H7 (cell line): ENCODE data around the gene ADRB1. TPM values are rescaled to one million over a fixed set of nuclear protein-coding genes. Genes with fewer than 3 reads are reported as not detected.

ENCODE experiments used
- DNase-seq: peaks from one replicate; pipeline ENCODE4 v3.0.0; 2012
- H3K27me3 ChIP-seq: 2 replicates; pipeline ENCODE4 v1.6.0; 2011; ENCODE audit warnings: mild to moderate bottlenecking, low read length; ENCODE audit not compliant: control insufficient read depth, insufficient read depth
- H3K36me3 ChIP-seq: replicated peaks from 2 replicates; pipeline ENCODE4 v1.5.1; 2011; ENCODE audit warnings: low read length; ENCODE audit not compliant: control insufficient read depth, insufficient read depth
- H3K4me3 ChIP-seq: 2 replicates; pipeline ENCODE4 v1.5.1; 2011; ENCODE audit warnings: low read depth, mild to moderate bottlenecking, control low read depth, low read length, moderate library complexity; ENCODE audit not compliant: insufficient read depth
- total RNA-seq: library from RNA; depleted of rRNA; stranded (reverse); fragments of >200 nt; shearing (Covaris generic); gene quantifications from 2 replicates; pipeline ENCODE4 v1.2.3, GENCODE V29; 2014; rRNA removed

Gene ADRB1
- total RNA-seq: 0.24 TPM in 1 of 2 replicates, not detected in the other

- Histone ChIP-seq H3K27me3 (peaks cover 66% of the 10 kb centered on the region), H3K36me3 (no peaks in the 10 kb centered on the region), H3K4me3 (peak within 1 kb of the TSS; percentile 39)
- DNase-seq: peak; percentile 91
Observed at GRCh38 chr10:114043532-114044246, at the start of gene ADRB1. ADRB1 (plus strand) TSS chr10:114043866; CDS start chr10:114044133, 267 bp downstream.

GRCh38 chr10:113995201-113995600 lies 48.5 kb upstream of the ADRB1 start:
- no peak for DNase-seq
- Histone ChIP-seq H3K36me3 (no peaks in the 10 kb centered on the region), H3K4me3 (no peak overlapping the region), H3K27me3 (no peaks in the 10 kb centered on the region)

GRCh38 chr10:113997428-113997827 lies 46.2 kb upstream of the ADRB1 start:
- no peaks in the 10 kb centered on the region for H3K36me3 ChIP-seq
- H3K4me3 ChIP-seq: no peak overlapping the region
- no peaks in the 10 kb centered on the region for H3K27me3 ChIP-seq
- DNase-seq: no peak

GRCh38 chr10:113999531-113999930 lies 44.1 kb upstream of the ADRB1 start:
- Histone ChIP-seq H3K4me3 (no peak overlapping the region), H3K27me3 (no peaks in the 10 kb centered on the region), H3K36me3 (no peaks in the 10 kb centered on the region)
- DNase-seq: no peak

GRCh38 chr10:114000457-114001010 lies 43.1 kb upstream of the ADRB1 start:
- H3K27me3 ChIP-seq: no peaks in the 10 kb centered on the region
- no peak overlapping the region for H3K4me3 ChIP-seq
- no peak for DNase-seq
- H3K36me3 ChIP-seq: no peaks in the 10 kb centered on the region

- peak; percentile 43 for DNase-seq
- H3K4me3 ChIP-seq: no peak overlapping the region
- H3K36me3 ChIP-seq: no peaks in the 10 kb centered on the region
- no peaks in the 10 kb centered on the region for H3K27me3 ChIP-seq
Observed at GRCh38 chr10:114002422-114002821, 41.2 kb upstream of the ADRB1 start.

- DNase-seq: no peak
- Histone ChIP-seq H3K36me3 (no peaks in the 10 kb centered on the region), H3K4me3 (no peak overlapping the region), H3K27me3 (no peaks in the 10 kb centered on the region)
Observed at GRCh38 chr10:114003161-114003941, 40.3 kb upstream of the ADRB1 start.

- Histone ChIP-seq H3K36me3 (no peaks in the 10 kb centered on the region), H3K4me3 (no peak overlapping the region), H3K27me3 (no peaks in the 10 kb centered on the region)
- DNase-seq: no peak
Observed at GRCh38 chr10:114009281-114009996, 34.2 kb upstream of the ADRB1 start.

- no peaks in the 10 kb centered on the region for H3K36me3 ChIP-seq
- H3K27me3 ChIP-seq: no peaks in the 10 kb centered on the region
- DNase-seq: no peak
- no peak overlapping the region for H3K4me3 ChIP-seq
Observed at GRCh38 chr10:114010316-114010715, 33.4 kb upstream of the ADRB1 start.

GRCh38 chr10:114012650-114013049 lies 31.0 kb upstream of the ADRB1 start:
- no peak for DNase-seq
- Histone ChIP-seq H3K4me3 (no peak overlapping the region), H3K27me3 (no peaks in the 10 kb centered on the region), H3K36me3 (no peaks in the 10 kb centered on the region)

GRCh38 chr10:114015708-114016107 lies 28.0 kb upstream of the ADRB1 start:
- no peaks in the 10 kb centered on the region for H3K27me3 ChIP-seq
- no peaks in the 10 kb centered on the region for H3K36me3 ChIP-seq
- no peak overlapping the region for H3K4me3 ChIP-seq
- DNase-seq: no peak

GRCh38 chr10:114017271-114017670 lies 26.4 kb upstream of the ADRB1 start:
- no peak for DNase-seq
- Histone ChIP-seq H3K4me3 (no peak overlapping the region), H3K36me3 (no peaks in the 10 kb centered on the region), H3K27me3 (no peaks in the 10 kb centered on the region)

GRCh38 chr10:114017873-114018272 lies 25.8 kb upstream of the ADRB1 start:
- no peak for DNase-seq
- Histone ChIP-seq H3K27me3 (no peaks in the 10 kb centered on the region), H3K36me3 (no peaks in the 10 kb centered on the region), H3K4me3 (no peak overlapping the region)

- H3K36me3 ChIP-seq: no peaks in the 10 kb centered on the region
- no peak for DNase-seq
- no peak overlapping the region for H3K4me3 ChIP-seq
- no peaks in the 10 kb centered on the region for H3K27me3 ChIP-seq
Observed at GRCh38 chr10:114019226-114019625, 24.4 kb upstream of the ADRB1 start.
